Measurements from ENCODE around the gene HIPK1. TPM values are rescaled to one million over a fixed set of nuclear protein-coding genes. Genes with fewer than 3 reads are reported as not detected.
A peak's percentile ranks its signal among the peaks of the same experiment; 100 is the strongest.

The HIPK1 gene
- total and polyA plus RNA-seq, 10 of the 15 experiments (the other 5 are each of a cell fraction or from before 2014, with no cell fraction given): 4.2 to 33.9 (median 11.4) TPM

DNA sequence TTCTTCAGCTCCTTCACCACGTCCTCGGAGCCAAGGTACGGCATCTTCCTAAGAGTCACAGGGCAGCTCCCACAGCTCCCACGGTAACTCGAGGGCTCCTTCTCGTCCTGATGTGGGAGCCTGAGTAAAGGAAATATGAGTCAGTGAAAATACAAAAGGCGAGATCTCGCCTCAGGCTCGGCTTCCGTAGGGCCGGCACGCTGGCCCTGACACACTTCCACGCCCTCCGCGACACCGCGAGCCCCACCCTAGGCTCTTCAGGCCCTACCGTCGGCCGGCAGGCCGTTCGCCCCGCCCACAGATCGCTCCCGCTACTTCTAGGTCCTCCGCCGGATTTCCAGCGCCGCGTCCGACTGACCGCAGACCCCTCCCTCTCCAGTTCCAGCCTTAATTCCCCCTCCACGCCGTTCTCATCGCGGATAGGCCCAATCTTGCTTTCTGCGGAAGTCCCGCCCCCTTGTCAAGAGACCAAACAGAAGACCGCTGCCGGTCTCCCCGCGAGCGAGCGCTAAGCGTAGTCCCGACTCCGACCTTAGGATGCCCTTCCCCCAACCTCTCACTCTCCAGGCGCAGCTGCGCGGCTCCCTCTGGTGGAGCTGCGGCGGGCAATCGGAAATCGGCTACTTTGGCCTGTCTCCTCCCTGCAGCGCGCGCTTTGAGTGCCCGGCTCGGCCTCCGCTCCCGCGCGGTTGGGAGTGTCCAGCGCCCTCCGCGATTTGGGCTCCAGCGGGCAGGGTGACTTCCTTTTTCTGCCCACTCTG is 24.3 kb upstream of the HIPK1 start, which contains the start of the genes AP4B1 and DCLRE1B (continued):
- TF ChIP-seq, protein P1, sequence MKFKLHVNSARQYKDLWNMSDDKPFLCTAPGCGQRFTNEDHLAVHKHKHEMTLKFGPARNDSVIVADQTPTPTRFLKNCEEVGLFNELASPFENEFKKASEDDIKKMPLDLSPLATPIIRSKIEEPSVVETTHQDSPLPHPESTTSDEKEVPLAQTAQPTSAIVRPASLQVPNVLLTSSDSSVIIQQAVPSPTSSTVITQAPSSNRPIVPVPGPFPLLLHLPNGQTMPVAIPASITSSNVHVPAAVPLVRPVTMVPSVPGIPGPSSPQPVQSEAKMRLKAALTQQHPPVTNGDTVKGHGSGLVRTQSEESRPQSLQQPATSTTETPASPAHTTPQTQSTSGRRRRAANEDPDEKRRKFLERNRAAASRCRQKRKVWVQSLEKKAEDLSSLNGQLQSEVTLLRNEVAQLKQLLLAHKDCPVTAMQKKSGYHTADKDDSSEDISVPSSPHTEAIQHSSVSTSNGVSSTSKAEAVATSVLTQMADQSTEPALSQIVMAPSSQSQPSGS (IDR thresholded peaks at IDR 0.05; ENCODE audit: low read length): no peak; the same call in 1 of the 2 replicates
- TF ChIP-seq, protein P2, sequence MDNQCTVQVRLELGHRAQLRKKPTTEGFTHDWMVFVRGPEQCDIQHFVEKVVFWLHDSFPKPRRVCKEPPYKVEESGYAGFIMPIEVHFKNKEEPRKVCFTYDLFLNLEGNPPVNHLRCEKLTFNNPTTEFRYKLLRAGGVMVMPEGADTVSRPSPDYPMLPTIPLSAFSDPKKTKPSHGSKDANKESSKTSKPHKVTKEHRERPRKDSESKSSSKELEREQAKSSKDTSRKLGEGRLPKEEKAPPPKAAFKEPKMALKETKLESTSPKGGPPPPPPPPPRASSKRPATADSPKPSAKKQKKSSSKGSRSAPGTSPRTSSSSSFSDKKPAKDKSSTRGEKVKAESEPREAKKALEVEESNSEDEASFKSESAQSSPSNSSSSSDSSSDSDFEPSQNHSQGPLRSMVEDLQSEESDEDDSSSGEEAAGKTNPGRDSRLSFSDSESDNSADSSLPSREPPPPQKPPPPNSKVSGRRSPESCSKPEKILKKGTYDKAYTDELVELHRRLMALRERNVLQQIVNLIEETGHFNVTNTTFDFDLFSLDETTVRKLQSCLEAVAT (IDR thresholded peaks at IDR 0.05): peak; percentile 100
- TF ChIP-seq FOS (IDR thresholded peaks at IDR 0.05; ENCODE audit: borderline replicate concordance, extremely low read depth, insufficient read length) (no peak), ZBED1 (IDR thresholded peaks at IDR 0.05; ENCODE audit: borderline replicate concordance) (no peak), GATAD2B (conservative IDR thresholded peaks at IDR 0.05; ENCODE audit: low read depth) (no peak; the same call in 1 of the 2 replicates), SP1 (IDR thresholded peaks at IDR 0.05; ENCODE audit: low read depth, low read length) (peak; percentile 71), CHD1 (IDR thresholded peaks at IDR 0.05; ENCODE audit: low read depth, low read length) (0 out of 2 replicates have a peak, but pooled peaks have one; percentile 73), PAX5 (IDR thresholded peaks at IDR 0.05; ENCODE audit: borderline replicate concordance, low read depth, low read length) (0 out of 2 replicates have a peak, but pooled peaks have one; percentile 14), YY1 (IDR thresholded peaks at IDR 0.05; ENCODE audit: low read depth, low read length) (peak; percentile 94), TBL1XR1 (IDR thresholded peaks at IDR 0.05; ENCODE audit: low read depth, low read length) (0 out of 2 replicates have a peak, but pooled peaks have one; percentile 53), POLR2AphosphoS5 (IDR thresholded peaks at IDR 0.05; ENCODE audit: low read length) (peak; percentile 73; the same call in 1 of the 2 replicates), MTA2 (IDR thresholded peaks at IDR 0.05; ENCODE audit: low read depth) (peak; percentile 48; the same call in 1 of the 2 replicates), RFX5 (IDR thresholded peaks at IDR 0.05; ENCODE audit: low read depth, low read length) (peak; percentile 48; the same call in 1 of the 2 replicates), EGR1 (IDR thresholded peaks at IDR 0.05; ENCODE audit: borderline replicate concordance in 1 of 2, low read depth in 2 of 2, low read length in 2 of 2) (peak in 1 of 2 experiments; percentile 63; a peak in 2 of 3 replicates), RELA (IDR thresholded peaks at IDR 0.05; ENCODE audit: borderline replicate concordance, partially characterized antibody) (peak; percentile 90), KAT2A (conservative IDR thresholded peaks at IDR 0.05; ENCODE audit: control insufficient read depth, low read depth, low read length) (no peak), NFIC (IDR thresholded peaks at IDR 0.05; ENCODE audit: low read depth, low read length) (no peak), CHD4 (IDR thresholded peaks at IDR 0.05) (no peak), SMAD1 (IDR thresholded peaks at IDR 0.05; ENCODE audit: low read depth, partially characterized antibody) (peak; percentile 17), GABPA (IDR thresholded peaks at IDR 0.05; ENCODE audit: low read depth) (peak; percentile 87)
- TF ChIP-seq, protein P3, sequence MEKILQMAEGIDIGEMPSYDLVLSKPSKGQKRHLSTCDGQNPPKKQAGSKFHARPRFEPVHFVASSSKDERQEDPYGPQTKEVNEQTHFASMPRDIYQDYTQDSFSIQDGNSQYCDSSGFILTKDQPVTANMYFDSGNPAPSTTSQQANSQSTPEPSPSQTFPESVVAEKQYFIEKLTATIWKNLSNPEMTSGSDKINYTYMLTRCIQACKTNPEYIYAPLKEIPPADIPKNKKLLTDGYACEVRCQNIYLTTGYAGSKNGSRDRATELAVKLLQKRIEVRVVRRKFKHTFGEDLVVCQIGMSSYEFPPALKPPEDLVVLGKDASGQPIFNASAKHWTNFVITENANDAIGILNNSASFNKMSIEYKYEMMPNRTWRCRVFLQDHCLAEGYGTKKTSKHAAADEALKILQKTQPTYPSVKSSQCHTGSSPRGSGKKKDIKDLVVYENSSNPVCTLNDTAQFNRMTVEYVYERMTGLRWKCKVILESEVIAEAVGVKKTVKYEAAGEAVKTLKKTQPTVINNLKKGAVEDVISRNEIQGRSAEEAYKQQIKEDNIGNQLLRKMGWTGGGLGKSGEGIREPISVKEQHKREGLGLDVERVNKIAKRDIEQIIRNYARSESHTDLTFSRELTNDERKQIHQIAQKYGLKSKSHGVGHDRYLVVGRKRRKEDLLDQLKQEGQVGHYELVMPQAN (conservative IDR thresholded peaks at IDR 0.05): no peak; the same call in 1 of the 2 replicates

Data from GM12878 (cell line).